AG04449 (cell line): ENCODE results near the gene CD1C.

ENCODE experiments used
- CTCF ChIA-PET: fragments of 350-600 bp; formaldehyde crosslinking; extraction: SDS; loops from one replicate; lab custom pipeline; 2021; ENCODE audit warnings: antibody characterized with exemption; lab: Yijun Ruan, JAX
- POLR2A ChIA-PET: fragments of 400-600, 350-600 bp; formaldehyde crosslinking; extraction: SDS; loops from one replicate; lab custom pipeline; 2020; ENCODE audit warnings: antibody characterized with exemption, inconsistent platforms; lab: Yijun Ruan, JAX
- DNase-seq: peaks from one replicate; pipeline ENCODE4 v3.0.0-alpha.2; 2010; ENCODE audit warnings: low read depth, low spot score
- H3K4me3 ChIP-seq: 2 replicates; pipeline ENCODE4 v1.5.1; 2011; ENCODE audit warnings: low read depth, mild to moderate bottlenecking, control low read depth, low read length
- TF ChIP-seq, protein P1 (sequence below): IDR thresholded peaks from one replicate; pipeline ENCODE4 v1.5.1; 2011; ENCODE audit warnings: mild to moderate bottlenecking, moderate library complexity, low read length, control low read depth, inconsistent platforms; ENCODE audit not compliant: insufficient read depth; ENCODE audit errors: missing control alignments

Gene CD1C

DNA sequence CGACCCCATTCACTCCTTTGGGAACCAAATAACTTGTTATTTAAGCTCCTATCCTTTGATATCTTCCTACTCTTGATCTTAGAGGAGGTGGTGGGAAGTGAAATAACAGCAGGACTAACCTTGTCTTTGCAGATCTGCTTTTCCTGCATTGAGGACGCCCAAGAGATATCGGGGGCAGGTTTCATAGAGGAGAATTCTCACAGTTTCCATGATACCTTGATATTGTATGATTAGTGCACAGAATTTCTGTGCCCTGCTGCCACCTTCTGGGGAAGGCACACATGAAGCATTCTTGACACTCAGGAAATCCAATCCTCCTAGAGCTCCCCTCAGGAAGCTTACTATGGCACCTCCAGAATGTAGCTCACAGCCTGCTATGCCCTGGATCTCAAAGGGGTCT, 40.0 kb downstream of the CD1C start:
- DNase-seq = no peak
- H3K4me3 ChIP-seq = no peak overlapping the region
- CTCF ChIA-PET = interaction anchor here (1.2 kb wide), 1 partner anchor 10 kb away, joined by 3 read pairs; no protein-coding TSS in a partner anchor
- POLR2A ChIA-PET = no interaction called here
- TF ChIP-seq, protein P1, sequence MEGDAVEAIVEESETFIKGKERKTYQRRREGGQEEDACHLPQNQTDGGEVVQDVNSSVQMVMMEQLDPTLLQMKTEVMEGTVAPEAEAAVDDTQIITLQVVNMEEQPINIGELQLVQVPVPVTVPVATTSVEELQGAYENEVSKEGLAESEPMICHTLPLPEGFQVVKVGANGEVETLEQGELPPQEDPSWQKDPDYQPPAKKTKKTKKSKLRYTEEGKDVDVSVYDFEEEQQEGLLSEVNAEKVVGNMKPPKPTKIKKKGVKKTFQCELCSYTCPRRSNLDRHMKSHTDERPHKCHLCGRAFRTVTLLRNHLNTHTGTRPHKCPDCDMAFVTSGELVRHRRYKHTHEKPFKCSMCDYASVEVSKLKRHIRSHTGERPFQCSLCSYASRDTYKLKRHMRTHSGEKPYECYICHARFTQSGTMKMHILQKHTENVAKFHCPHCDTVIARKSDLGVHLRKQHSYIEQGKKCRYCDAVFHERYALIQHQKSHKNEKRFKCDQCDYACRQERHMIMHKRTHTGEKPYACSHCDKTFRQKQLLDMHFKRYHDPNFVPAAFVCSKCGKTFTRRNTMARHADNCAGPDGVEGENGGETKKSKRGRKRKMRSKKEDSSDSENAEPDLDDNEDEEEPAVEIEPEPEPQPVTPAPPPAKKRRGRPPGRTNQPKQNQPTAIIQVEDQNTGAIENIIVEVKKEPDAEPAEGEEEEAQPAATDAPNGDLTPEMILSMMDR = no peak

DNA sequence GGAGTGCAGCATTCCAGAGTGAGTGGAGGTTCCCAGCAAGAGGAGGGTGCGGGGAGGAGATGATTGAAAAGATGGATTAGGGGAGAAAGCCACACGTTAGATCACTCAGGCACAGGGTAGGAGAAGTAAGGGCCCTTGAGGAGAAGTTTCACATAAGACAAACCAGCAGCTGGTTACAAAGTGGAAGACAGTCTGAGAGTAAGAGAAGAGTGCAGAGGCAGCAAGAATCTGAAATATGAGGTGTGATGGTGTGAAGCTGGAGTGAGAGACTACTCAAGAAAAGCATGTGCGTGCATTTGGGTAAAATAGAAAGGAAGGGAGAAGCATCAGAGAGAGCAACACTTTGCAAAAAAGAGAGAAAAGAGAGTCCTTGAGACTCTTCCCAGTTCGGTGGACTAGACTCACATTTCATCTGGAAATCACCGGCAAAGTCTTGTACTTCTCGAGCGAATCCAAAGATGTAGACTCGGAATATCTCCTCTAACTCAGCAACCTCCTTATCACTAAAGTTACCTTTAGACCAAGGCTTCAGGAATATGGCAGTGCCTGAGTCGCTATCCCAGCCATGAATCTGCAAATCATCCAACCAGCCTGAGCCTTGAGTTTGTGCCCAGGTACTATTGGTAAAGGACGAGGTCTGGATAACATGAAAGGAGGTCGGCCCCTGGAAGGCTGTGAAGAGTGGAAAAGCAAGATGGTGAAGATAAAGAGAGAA, 40.8 kb downstream of the CD1C start:
- TF ChIP-seq, protein P1 = no peak
- no peak for DNase-seq
- ChIA-PET CTCF (interaction anchor here (1.2 kb wide), 1 partner anchor 10 kb away, joined by 3 read pairs; no protein-coding TSS in a partner anchor), POLR2A (no interaction called here)
- no peak overlapping the region for H3K4me3 ChIP-seq

DNA sequence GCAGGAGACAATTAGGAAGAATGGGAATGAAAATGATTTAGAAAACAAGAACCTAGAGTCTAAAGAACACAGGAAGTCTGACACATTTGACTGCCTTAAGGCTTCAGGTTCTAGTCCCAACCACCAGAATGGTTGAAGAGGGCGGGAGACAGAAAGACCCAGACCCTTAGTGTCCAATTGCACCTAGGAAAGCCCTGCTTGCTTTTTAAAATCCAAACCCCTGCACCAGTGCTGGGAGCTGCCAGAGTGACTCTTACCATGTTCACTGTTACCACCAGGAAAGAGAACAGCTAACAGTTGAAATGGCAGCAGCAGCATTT, 41.3 kb downstream of the CD1C start:
- TF ChIP-seq, protein P1 = no peak
- ChIA-PET CTCF (no interaction called here), POLR2A (no interaction called here)
- no peak overlapping the region for H3K4me3 ChIP-seq
- no peak for DNase-seq

DNA sequence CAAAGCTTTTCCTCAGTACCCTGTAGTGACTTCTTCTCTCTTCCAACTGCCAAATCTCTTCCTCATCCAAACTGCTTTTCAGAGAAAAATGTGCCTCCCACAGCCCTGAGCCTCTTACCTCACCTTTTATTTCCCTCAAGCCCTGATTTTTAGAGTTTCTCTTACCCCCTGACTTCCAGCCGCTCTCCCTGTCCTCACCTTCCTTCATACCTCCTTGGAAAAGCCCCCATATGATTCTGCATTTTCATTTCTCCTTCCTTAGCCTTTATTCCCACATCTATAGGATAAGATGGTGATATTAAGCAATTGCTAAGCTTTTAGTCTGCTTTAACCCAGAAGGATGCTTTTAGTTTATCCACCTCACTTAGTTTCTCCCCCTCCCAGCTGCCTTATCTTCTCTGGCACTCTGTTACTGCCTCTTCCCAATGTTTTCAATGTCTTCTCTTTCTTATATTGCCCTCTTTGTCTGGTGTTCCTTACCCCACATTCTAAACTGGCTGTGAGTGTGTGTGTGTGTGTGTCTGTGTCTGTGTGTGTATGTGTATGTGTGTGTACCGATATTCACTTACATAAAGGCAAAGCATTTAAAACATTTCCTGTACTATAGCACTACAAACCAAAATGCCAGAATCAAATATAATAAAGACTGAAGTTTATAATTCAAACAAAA, 41.9 kb downstream of the CD1C start, which contains the start of gene CD1B:
CD1B (minus strand) TSS at position 51 of the 670 bp plus-strand sequence. CDS start 108 bp downstream, outside the sequence.
- ChIA-PET CTCF (no interaction called here), POLR2A (no interaction called here)
- H3K4me3 ChIP-seq = no peak within 1 kb of the TSS
- TF ChIP-seq, protein P1 = no peak
- DNase-seq = no peak

DNA sequence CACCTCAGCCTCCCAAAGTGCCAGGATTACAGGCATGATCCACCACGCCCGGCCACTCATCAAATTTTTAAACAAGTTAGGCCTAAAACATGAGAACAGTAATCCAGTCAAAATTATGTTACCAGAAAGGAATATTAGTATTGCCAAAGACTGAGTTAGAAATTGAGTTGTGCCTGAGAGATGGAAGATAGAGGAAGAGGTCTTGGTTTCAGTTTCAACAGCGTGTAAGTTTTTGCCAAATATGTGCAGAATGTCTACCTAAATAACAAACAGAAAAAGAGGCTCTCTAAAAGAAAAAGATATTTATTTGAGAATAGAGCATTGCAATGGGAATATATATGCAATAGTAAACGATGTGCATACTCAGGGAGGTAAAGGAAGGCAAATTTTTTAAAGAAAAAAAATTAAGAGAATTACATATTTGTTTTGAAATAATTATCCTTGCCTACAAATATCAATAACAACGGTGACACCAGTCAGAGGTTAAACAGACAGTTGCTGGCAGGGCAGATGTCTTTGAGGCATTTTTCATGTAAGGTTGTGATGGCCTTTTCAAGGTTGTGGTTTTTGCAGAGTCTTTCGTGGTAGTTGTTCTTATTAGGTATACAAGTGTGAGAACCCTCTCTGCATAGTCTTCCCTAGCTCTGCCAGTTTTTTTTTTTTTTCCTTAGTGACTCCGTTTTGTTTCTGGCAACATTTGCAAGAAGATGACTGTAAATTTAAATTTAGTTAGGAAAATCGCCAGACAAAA, 43.9 kb downstream of the CD1C start:
- no peak for DNase-seq
- ChIA-PET CTCF (no interaction called here), POLR2A (no interaction called here)
- H3K4me3 ChIP-seq = no peak overlapping the region
- TF ChIP-seq, protein P1 = no peak
